GM23338 (cell line): ENCODE measurements around the gene NOP9.

Experiments used
- CREB1 ChIP-seq: fragments of 250-450 bp; sonication (Bioruptor Pico); IDR thresholded peaks from 2 replicates; pipeline ENCODE4 v1.5.0; 2020; ENCODE audit warnings: low read depth, mild to moderate bottlenecking, moderate library complexity
- EZH2 ChIP-seq: fragments of 200-600 bp; sonication (generic); IDR thresholded peaks from one replicate; pipeline ENCODE4 v1.8.0; 2017; ENCODE audit warnings: antibody characterized with exemption, mild to moderate bottlenecking, low read depth; ENCODE audit not compliant: unreplicated experiment
- EZH2phosphoT487 ChIP-seq: fragments of 200-600 bp; sonication (generic); IDR thresholded peaks from one replicate; pipeline ENCODE4 v1.8.1; 2018; ENCODE audit warnings: antibody characterized with exemption; ENCODE audit not compliant: unreplicated experiment
- JUNB ChIP-seq: IDR thresholded peaks from one replicate; pipeline ENCODE4 v1.6.1; 2016; ENCODE audit warnings: antibody characterized with exemption; ENCODE audit not compliant: unreplicated experiment
- POLR2AphosphoS5 ChIP-seq: IDR thresholded peaks from 2 replicates; pipeline ENCODE4 v1.6.1; 2016; ENCODE audit warnings: antibody characterized with exemption, low read depth
- ZNF331 ChIP-seq: fragments of 250-450 bp; sonication (Bioruptor Pico); IDR thresholded peaks from 2 replicates; pipeline ENCODE4 v1.5.0; 2020; ENCODE audit warnings: low read depth, mild to moderate bottlenecking, moderate library complexity
- TF ChIP-seq, protein P1 (sequence below), 2 experiments: fragments of 200-600 bp in 1 of 2; sonication (generic) in 1 of 2; conservative IDR thresholded peaks; 2 replicates each; pipeline versions ENCODE4 v1.5.1 to v1.6.1; 2016 to 2017; ENCODE audit warnings: antibody characterized with exemption in 2 of 2, low read depth in 2 of 2, mild to moderate bottlenecking in 2 of 2, moderate library complexity in 1 of 2
- TF ChIP-seq, protein P2 (sequence below): IDR thresholded peaks from one replicate; pipeline ENCODE4 v1.6.1; 2018; ENCODE audit warnings: antibody characterized with exemption; ENCODE audit not compliant: unreplicated experiment
- TF ChIP-seq, protein P3 (sequence below): IDR thresholded peaks from 2 replicates; pipeline ENCODE4 v1.6.1; 2016; ENCODE audit warnings: antibody characterized with exemption

DNA sequence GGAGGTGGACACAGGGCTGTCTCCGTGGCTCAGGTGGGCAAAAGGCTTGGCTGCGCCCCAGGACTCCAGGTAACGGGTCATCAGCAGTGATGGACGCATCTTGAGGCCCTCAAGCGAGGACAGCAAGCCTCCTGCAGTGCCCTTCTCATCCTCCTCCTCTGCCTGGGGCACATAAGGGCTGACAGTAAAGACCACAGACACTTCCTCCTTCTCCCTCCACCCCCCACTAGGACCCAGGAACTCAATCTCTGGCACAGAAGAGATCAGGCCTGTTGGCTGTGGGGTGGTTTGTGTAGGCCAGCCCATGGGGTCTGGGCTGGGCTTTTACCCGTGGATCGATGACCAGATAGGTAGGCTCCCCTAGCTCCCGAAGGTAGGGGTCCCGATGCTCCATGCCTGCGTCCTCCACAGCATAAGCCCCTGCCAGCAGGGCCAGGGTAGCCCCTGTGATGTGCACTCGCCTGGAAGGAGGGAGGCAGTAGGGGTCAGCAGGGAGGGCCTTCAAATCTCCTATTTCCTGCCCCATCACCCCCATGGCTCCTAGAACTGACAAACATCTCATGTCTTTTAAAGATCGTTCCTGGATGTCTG, 29.5 kb downstream of the NOP9 start:
- TF ChIP-seq, protein P1, sequence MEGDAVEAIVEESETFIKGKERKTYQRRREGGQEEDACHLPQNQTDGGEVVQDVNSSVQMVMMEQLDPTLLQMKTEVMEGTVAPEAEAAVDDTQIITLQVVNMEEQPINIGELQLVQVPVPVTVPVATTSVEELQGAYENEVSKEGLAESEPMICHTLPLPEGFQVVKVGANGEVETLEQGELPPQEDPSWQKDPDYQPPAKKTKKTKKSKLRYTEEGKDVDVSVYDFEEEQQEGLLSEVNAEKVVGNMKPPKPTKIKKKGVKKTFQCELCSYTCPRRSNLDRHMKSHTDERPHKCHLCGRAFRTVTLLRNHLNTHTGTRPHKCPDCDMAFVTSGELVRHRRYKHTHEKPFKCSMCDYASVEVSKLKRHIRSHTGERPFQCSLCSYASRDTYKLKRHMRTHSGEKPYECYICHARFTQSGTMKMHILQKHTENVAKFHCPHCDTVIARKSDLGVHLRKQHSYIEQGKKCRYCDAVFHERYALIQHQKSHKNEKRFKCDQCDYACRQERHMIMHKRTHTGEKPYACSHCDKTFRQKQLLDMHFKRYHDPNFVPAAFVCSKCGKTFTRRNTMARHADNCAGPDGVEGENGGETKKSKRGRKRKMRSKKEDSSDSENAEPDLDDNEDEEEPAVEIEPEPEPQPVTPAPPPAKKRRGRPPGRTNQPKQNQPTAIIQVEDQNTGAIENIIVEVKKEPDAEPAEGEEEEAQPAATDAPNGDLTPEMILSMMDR (conservative IDR thresholded peaks at IDR 0.05; ENCODE audit: low read depth in 2 of 2), result no peak
- TF ChIP-seq, protein P2, sequence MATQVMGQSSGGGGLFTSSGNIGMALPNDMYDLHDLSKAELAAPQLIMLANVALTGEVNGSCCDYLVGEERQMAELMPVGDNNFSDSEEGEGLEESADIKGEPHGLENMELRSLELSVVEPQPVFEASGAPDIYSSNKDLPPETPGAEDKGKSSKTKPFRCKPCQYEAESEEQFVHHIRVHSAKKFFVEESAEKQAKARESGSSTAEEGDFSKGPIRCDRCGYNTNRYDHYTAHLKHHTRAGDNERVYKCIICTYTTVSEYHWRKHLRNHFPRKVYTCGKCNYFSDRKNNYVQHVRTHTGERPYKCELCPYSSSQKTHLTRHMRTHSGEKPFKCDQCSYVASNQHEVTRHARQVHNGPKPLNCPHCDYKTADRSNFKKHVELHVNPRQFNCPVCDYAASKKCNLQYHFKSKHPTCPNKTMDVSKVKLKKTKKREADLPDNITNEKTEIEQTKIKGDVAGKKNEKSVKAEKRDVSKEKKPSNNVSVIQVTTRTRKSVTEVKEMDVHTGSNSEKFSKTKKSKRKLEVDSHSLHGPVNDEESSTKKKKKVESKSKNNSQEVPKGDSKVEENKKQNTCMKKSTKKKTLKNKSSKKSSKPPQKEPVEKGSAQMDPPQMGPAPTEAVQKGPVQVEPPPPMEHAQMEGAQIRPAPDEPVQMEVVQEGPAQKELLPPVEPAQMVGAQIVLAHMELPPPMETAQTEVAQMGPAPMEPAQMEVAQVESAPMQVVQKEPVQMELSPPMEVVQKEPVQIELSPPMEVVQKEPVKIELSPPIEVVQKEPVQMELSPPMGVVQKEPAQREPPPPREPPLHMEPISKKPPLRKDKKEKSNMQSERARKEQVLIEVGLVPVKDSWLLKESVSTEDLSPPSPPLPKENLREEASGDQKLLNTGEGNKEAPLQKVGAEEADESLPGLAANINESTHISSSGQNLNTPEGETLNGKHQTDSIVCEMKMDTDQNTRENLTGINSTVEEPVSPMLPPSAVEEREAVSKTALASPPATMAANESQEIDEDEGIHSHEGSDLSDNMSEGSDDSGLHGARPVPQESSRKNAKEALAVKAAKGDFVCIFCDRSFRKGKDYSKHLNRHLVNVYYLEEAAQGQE, result no peak
- TF ChIP-seq, protein P3, sequence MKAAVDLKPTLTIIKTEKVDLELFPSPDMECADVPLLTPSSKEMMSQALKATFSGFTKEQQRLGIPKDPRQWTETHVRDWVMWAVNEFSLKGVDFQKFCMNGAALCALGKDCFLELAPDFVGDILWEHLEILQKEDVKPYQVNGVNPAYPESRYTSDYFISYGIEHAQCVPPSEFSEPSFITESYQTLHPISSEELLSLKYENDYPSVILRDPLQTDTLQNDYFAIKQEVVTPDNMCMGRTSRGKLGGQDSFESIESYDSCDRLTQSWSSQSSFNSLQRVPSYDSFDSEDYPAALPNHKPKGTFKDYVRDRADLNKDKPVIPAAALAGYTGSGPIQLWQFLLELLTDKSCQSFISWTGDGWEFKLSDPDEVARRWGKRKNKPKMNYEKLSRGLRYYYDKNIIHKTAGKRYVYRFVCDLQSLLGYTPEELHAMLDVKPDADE, result no peak
- TF ChIP-seq JUNB, result no peak
- TF ChIP-seq CREB1 (CRISPR knock-in tag), result no peak
- no peak for TF ChIP-seq POLR2AphosphoS5
- no peak for TF ChIP-seq EZH2
- no peak for TF ChIP-seq EZH2phosphoT487
- TF ChIP-seq ZNF331 (CRISPR knock-in tag), result no peak
